HepG2 (cell line): ENCODE results near the gene CFAP61. TPM values are rescaled to one million over a fixed set of nuclear protein-coding genes. Genes with fewer than 3 reads are reported as not detected.
"Not testable (repeated sequence)": the region's sequence is repeated elsewhere in the genome, so short reads cannot be mapped to it uniquely, and the experiment has no call there.

Experiments
- ATAC-seq: fragments of 200-7000 bp; cut with Tn5 transposase; 3 replicates; pipeline ENCODE4 v1.9.1; 2020; ENCODE audit warnings: mild to moderate bottlenecking, moderate library complexity
- BruUV-seq: library from RNA; stranded (reverse); fragments of 400-500 nt; replicated peaks from 2 replicates; lab custom pipeline; 2021; lab: Mats Ljungman, UMichigan
- CTCF ChIA-PET: fragments of 300-600 bp; formaldehyde crosslinking; extraction: SDS; loops from one replicate; lab custom pipeline; 2021; ENCODE audit warnings: low total read pairs, inconsistent platforms, low intra/inter-chr PET ratio; lab: Yijun Ruan, JAX
- POLR2A ChIA-PET: fragments of 350-600 bp; sonication (Branson Sonifier 250); formaldehyde crosslinking; loops from one replicate; lab custom pipeline; 2020; ENCODE audit warnings: antibody characterized with exemption, inconsistent platforms; lab: Yijun Ruan, JAX
- DNase-seq: peaks from one replicate; pipeline ENCODE4 v3.0.0-alpha.2; 2015; ENCODE audit warnings: low spot score
- FAIRE-seq: peaks from 3 replicates; lab custom pipeline; 2011; peaks lifted over from hg19 to GRCh38; lab: Jason Lieb, UNC
- H2AFZ ChIP-seq: one replicate; pipeline ENCODE4 v1.6.1; 2011; ENCODE audit warnings: low read length, inconsistent platforms
- H3K27ac ChIP-seq: fragments of 300-600 bp; 3 replicates; pipeline ENCODE4 v1.8.0; 2011; ENCODE audit warnings: mixed run types, mild to moderate bottlenecking, mixed read lengths, low read length, inconsistent platforms; ENCODE audit not compliant: insufficient read depth; ENCODE audit errors: extremely low read length
- H3K27me3 ChIP-seq, 2 experiments: fragments of 200-600 bp in 1 of 2; 2 replicates in 1 of 2; 3 replicates in 1 of 2; pipeline versions ENCODE4 v1.6.0 to v1.8.0; 2011; ENCODE audit warnings: low read length in 2 of 2, mild to moderate bottlenecking in 2 of 2, moderate library complexity in 2 of 2, inconsistent platforms in 1 of 2; ENCODE audit not compliant: insufficient read depth in 2 of 2, control insufficient read depth in 1 of 2
- H3K36me3 ChIP-seq, 2 experiments: fragments of 200-600 bp in 1 of 2; replicated peaks in 1 of 2; 2 replicates in 1 of 2; 3 replicates in 1 of 2; pipeline versions ENCODE4 v1.5.1 to v1.8.0; 2011; ENCODE audit warnings: low read length in 2 of 2, inconsistent platforms in 1 of 2; ENCODE audit not compliant: insufficient read depth in 2 of 2, control insufficient read depth in 1 of 2
- H3K4me1 ChIP-seq: 2 replicates; pipeline ENCODE4 v1.5.1; 2012; ENCODE audit warnings: low read length, inconsistent platforms; ENCODE audit not compliant: insufficient read depth
- H3K4me2 ChIP-seq: 2 replicates; pipeline ENCODE4 v1.6.0; 2011; ENCODE audit warnings: low read depth, low read length, inconsistent platforms
- H3K4me3 ChIP-seq, 3 experiments: fragments of 200-600 bp in 1 of 3; sonication (generic), shearing (Covaris generic) in 1 of 3; replicated peaks in 1 of 3; 2 replicates each; pipeline ENCODE4 v1.5.1; 2011 to 2016; ENCODE audit warnings: low read length in 3 of 3, inconsistent platforms in 2 of 3, low read depth in 2 of 3, mild to moderate bottlenecking in 2 of 3, control low read depth in 1 of 3, mixed read lengths in 1 of 3; ENCODE audit not compliant: insufficient read depth in 1 of 3
- H3K79me2 ChIP-seq: one replicate; pipeline ENCODE4 v1.6.1; 2011; ENCODE audit warnings: low read length, inconsistent platforms; ENCODE audit not compliant: insufficient read depth
- H3K9ac ChIP-seq: 2 replicates; pipeline ENCODE4 v1.6.0; 2011; ENCODE audit warnings: mild to moderate bottlenecking, low read depth, low read length, inconsistent platforms; ENCODE audit not compliant: insufficient read depth
- H3K9me3 ChIP-seq: 2 replicates; pipeline ENCODE4 v1.5.1; 2012; ENCODE audit warnings: mild to moderate bottlenecking, low read length
- H4K20me1 ChIP-seq: 2 replicates; pipeline ENCODE4 v1.6.0; 2011; ENCODE audit warnings: inconsistent platforms, mild to moderate bottlenecking, low read length, moderate library complexity; ENCODE audit not compliant: insufficient read depth
- CEBPB ChIP-seq: IDR thresholded peaks from 2 replicates; pipeline ENCODE4 v1.6.1; 2011; ENCODE audit warnings: low read depth, low read length, improper control_type of control experiment, borderline replicate concordance
- FOXK2 ChIP-seq: fragments of 450-650 bp; IDR thresholded peaks from 2 replicates; pipeline ENCODE4 v1.6.1; 2016
- GLI4 ChIP-seq: sonication (generic); formaldehyde crosslinking; IDR thresholded peaks from 2 replicates; pipeline ENCODE4 v1.5.1; 2020; ENCODE audit warnings: missing genetic modification reagents, mild to moderate bottlenecking, moderate library complexity, borderline replicate concordance
- HDAC1 ChIP-seq: sonication (generic); formaldehyde crosslinking; IDR thresholded peaks from 2 replicates; pipeline ENCODE4 v1.5.1; 2020; ENCODE audit warnings: mild to moderate bottlenecking, missing genetic modification reagents
- NCOA1 ChIP-seq: sonication (generic); formaldehyde crosslinking; IDR thresholded peaks from 2 replicates; pipeline ENCODE4 v1.9.0; 2021; ENCODE audit warnings: missing genetic modification reagents
- RFX5 ChIP-seq: IDR thresholded peaks from 2 replicates; pipeline ENCODE4 v1.6.1; 2011; ENCODE audit warnings: low read depth, low read length, improper control_type of control experiment
- SIX4 ChIP-seq: sonication (generic); formaldehyde crosslinking; IDR thresholded peaks from 2 replicates; pipeline ENCODE4 v1.4.0; 2020; ENCODE audit warnings: missing genetic modification reagents
- SP5 ChIP-seq: IDR thresholded peaks from 2 replicates; pipeline ENCODE4 v1.6.1; 2016; ENCODE audit warnings: low read depth, borderline replicate concordance
- TEAD3 ChIP-seq: optimal IDR thresholded peaks from 2 replicates; pipeline ENCODE3; 2016; ENCODE audit warnings: borderline replicate concordance
- ZBTB38 ChIP-seq: sonication (generic); formaldehyde crosslinking; IDR thresholded peaks from 2 replicates; pipeline ENCODE4 v1.5.1; 2020; ENCODE audit warnings: mild to moderate bottlenecking, missing genetic modification reagents
- ZNF367 ChIP-seq: sonication (generic); formaldehyde crosslinking; IDR thresholded peaks from 2 replicates; pipeline ENCODE4 v1.4.0; 2020; ENCODE audit warnings: missing genetic modification reagents, borderline replicate concordance
- WGBS: methylation state at CpG from one replicate; pipeline ENCODE4 v1.1.6; 2017; ENCODE audit warnings: low lambda C conversion rate; 5-methylcytosine and 5-hydroxymethylcytosine counted together
- in situ Hi-C: cut with HindIII; loops from 2 replicates; pipeline ENCODE4 v1.10.0; 2017; ENCODE audit warnings: low pct_unique_long_range_greater_than_20kb; ENCODE audit not compliant: extremely low pct_ligation_motif_present
- intact Hi-C: fragments of 100-400 bp; cut with micrococcal nuclease; formaldehyde crosslinking; loops from one replicate; pipeline ENCODE4 v1.10.0; 2022; ENCODE audit not compliant: unreplicated experiment
- polyA plus RNA-seq, 8 experiments: library from polyadenylated mRNA; depleted of rRNA in 3 of 8; stranded (reverse) in 7 of 8; unstranded in 1 of 8; fragments of >200 nt; fragmentation: Illumina TruSeq in 4 of 8; extraction: Trizol in 4 of 8; gene quantifications; 2 replicates each; pipeline versions ENCODE4 v1.2.1 to v1.2.3, GENCODE V29; 2011 to 2016; ENCODE audit warnings: low read depth in 4 of 8, missing spikeins in 1 of 8, mixed read lengths in 1 of 8; ENCODE audit not compliant: insufficient read depth in 1 of 8
- total RNA-seq, 5 experiments: library from RNA; depleted of rRNA; stranded (reverse); fragments of >200 nt; fragmentation: Illumina TruSeq; extraction: Trizol; gene quantifications; 2 replicates each; pipeline ENCODE4 v1.2.3, GENCODE V29; 2016; ENCODE audit warnings: low read depth in 1 of 5
- TF ChIP-seq, protein P1 (sequence below): sonication (generic); formaldehyde crosslinking; conservative IDR thresholded peaks from 2 replicates; pipeline ENCODE4 v1.8.0; 2022; ENCODE audit warnings: low read depth, missing genetic modification reagents
- TF ChIP-seq, protein P2 (sequence below): IDR thresholded peaks from 2 replicates; pipeline ENCODE4 v1.6.1; 2016; ENCODE audit warnings: control low read depth
- TF ChIP-seq, protein P3 (sequence below): sonication (generic); formaldehyde crosslinking; IDR thresholded peaks from 2 replicates; pipeline ENCODE4 v1.8.1; 2023; ENCODE audit warnings: mild to moderate bottlenecking, missing genetic modification reagents

Gene CFAP61
- total and polyA plus RNA-seq, 2 of the 13 experiments (the other 11 are each of a cell fraction or from before 2014, with no cell fraction given) = 0.27 TPM; not detected in 1

- Histone ChIP-seq H3K9ac (no peak overlapping the region), H3K4me3 (no peak overlapping the region), H3K36me3 (no peaks in the 10 kb centered on the region), H3K27me3 (no peaks in the 10 kb centered on the region), H3K79me2 (no peaks in the 10 kb centered on the region), H3K4me2 (no peak overlapping the region), H3K4me1 (no peaks in the 10 kb centered on the region), H2AFZ (no peak overlapping the region), H3K9me3 (0 out of 2 replicates have a peak, but pooled peaks cover 6% of the 10 kb centered on the region), H4K20me1 (no peaks in the 10 kb centered on the region), H3K27ac (no peak overlapping the region)
- CTCF ChIA-PET = no interaction called here
- TF ChIP-seq ZNF367 (CRISPR knock-in tag) (no peak), FOXK2 (no peak), HDAC1 (CRISPR knock-in tag) (no peak), RFX5 (no peak), SP5 (CRISPR knock-in tag) (no peak), NCOA1 (CRISPR knock-in tag) (no peak), TEAD3 (CRISPR knock-in tag) (no peak), ZBTB38 (CRISPR knock-in tag) (no peak), CEBPB (no peak), GLI4 (CRISPR knock-in tag) (no peak), SIX4 (CRISPR knock-in tag) (no peak)
- TF ChIP-seq, protein P1, sequence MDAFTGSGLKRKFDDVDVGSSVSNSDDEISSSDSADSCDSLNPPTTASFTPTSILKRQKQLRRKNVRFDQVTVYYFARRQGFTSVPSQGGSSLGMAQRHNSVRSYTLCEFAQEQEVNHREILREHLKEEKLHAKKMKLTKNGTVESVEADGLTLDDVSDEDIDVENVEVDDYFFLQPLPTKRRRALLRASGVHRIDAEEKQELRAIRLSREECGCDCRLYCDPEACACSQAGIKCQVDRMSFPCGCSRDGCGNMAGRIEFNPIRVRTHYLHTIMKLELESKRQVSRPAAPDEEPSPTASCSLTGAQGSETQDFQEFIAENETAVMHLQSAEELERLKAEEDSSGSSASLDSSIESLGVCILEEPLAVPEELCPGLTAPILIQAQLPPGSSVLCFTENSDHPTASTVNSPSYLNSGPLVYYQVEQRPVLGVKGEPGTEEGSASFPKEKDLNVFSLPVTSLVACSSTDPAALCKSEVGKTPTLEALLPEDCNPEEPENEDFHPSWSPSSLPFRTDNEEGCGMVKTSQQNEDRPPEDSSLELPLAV = no peak
- TF ChIP-seq, protein P2, sequence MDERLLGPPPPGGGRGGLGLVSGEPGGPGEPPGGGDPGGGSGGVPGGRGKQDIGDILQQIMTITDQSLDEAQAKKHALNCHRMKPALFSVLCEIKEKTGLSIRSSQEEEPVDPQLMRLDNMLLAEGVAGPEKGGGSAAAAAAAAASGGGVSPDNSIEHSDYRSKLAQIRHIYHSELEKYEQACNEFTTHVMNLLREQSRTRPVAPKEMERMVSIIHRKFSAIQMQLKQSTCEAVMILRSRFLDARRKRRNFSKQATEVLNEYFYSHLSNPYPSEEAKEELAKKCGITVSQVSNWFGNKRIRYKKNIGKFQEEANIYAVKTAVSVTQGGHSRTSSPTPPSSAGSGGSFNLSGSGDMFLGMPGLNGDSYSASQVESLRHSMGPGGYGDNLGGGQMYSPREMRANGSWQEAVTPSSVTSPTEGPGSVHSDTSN (CRISPR knock-in tag) = no peak
- TF ChIP-seq, protein P3, sequence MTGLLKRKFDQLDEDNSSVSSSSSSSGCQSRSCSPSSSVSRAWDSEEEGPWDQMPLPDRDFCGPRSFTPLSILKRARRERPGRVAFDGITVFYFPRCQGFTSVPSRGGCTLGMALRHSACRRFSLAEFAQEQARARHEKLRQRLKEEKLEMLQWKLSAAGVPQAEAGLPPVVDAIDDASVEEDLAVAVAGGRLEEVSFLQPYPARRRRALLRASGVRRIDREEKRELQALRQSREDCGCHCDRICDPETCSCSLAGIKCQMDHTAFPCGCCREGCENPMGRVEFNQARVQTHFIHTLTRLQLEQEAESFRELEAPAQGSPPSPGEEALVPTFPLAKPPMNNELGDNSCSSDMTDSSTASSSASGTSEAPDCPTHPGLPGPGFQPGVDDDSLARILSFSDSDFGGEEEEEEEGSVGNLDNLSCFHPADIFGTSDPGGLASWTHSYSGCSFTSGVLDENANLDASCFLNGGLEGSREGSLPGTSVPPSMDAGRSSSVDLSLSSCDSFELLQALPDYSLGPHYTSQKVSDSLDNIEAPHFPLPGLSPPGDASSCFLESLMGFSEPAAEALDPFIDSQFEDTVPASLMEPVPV (CRISPR knock-in tag) = no peak
- DNase-seq (no peak), ATAC-seq (no peak), FAIRE-seq (no peak)
- POLR2A ChIA-PET = no interaction called here
- BruUV-seq = no TSS peak
- in situ Hi-C loops (no loop called here), intact Hi-C loops (no loop called here)
- WGBS = 41% methylated on average over 3 of the region's 3 CpGs
Observed at GRCh38 chr20:20353576-20353975, 301.2 kb downstream of the CFAP61 start.

GRCh38 chr20:20355503-20355902 lies 303.2 kb downstream of the CFAP61 start:
- H3K4me3 ChIP-seq, intact Hi-C loops, DNase-seq, H3K9ac ChIP-seq, CTCF ChIA-PET, H3K27ac ChIP-seq, H2AFZ ChIP-seq, BruUV-seq, POLR2A ChIA-PET, H3K4me2 ChIP-seq, H3K36me3 ChIP-seq, FAIRE-seq, H3K4me1 ChIP-seq, in situ Hi-C loops, H3K79me2 ChIP-seq, ATAC-seq, H4K20me1 ChIP-seq, H3K9me3 ChIP-seq, H3K27me3 ChIP-seq: not testable (repeated sequence)
